ENCODE results near the gene KLHL22. TPM values are rescaled to one million over a fixed set of nuclear protein-coding genes. Genes with fewer than 3 reads are reported as not detected.

Gene KLHL22
- total and polyA plus RNA-seq, 2 of the 8 experiments (the other 6 are each of a cell fraction or from before 2014, with no cell fraction given): 9.4 to 16.2 TPM

DNA sequence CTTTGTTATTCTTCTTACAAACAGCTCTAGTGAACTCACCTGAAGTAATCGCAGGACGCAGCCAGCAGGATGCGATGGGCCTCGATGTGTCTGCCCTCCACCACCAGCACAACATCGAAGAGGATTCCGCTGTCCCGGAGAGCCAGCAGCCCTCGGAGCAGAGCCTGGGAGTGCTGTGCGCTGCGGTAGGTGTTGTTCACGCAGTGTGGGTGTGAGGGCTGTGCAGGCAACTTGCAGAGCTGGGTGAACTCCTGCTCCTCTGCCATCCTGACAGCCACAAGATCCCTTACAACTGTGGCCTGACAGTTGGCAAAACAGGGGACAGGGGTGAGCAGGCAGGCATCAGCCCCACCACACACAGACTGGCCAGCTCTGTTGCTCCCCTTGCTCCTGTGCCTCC is 6.6 kb downstream of the KLHL22 start (continued):
- TF ChIP-seq, protein P1, sequence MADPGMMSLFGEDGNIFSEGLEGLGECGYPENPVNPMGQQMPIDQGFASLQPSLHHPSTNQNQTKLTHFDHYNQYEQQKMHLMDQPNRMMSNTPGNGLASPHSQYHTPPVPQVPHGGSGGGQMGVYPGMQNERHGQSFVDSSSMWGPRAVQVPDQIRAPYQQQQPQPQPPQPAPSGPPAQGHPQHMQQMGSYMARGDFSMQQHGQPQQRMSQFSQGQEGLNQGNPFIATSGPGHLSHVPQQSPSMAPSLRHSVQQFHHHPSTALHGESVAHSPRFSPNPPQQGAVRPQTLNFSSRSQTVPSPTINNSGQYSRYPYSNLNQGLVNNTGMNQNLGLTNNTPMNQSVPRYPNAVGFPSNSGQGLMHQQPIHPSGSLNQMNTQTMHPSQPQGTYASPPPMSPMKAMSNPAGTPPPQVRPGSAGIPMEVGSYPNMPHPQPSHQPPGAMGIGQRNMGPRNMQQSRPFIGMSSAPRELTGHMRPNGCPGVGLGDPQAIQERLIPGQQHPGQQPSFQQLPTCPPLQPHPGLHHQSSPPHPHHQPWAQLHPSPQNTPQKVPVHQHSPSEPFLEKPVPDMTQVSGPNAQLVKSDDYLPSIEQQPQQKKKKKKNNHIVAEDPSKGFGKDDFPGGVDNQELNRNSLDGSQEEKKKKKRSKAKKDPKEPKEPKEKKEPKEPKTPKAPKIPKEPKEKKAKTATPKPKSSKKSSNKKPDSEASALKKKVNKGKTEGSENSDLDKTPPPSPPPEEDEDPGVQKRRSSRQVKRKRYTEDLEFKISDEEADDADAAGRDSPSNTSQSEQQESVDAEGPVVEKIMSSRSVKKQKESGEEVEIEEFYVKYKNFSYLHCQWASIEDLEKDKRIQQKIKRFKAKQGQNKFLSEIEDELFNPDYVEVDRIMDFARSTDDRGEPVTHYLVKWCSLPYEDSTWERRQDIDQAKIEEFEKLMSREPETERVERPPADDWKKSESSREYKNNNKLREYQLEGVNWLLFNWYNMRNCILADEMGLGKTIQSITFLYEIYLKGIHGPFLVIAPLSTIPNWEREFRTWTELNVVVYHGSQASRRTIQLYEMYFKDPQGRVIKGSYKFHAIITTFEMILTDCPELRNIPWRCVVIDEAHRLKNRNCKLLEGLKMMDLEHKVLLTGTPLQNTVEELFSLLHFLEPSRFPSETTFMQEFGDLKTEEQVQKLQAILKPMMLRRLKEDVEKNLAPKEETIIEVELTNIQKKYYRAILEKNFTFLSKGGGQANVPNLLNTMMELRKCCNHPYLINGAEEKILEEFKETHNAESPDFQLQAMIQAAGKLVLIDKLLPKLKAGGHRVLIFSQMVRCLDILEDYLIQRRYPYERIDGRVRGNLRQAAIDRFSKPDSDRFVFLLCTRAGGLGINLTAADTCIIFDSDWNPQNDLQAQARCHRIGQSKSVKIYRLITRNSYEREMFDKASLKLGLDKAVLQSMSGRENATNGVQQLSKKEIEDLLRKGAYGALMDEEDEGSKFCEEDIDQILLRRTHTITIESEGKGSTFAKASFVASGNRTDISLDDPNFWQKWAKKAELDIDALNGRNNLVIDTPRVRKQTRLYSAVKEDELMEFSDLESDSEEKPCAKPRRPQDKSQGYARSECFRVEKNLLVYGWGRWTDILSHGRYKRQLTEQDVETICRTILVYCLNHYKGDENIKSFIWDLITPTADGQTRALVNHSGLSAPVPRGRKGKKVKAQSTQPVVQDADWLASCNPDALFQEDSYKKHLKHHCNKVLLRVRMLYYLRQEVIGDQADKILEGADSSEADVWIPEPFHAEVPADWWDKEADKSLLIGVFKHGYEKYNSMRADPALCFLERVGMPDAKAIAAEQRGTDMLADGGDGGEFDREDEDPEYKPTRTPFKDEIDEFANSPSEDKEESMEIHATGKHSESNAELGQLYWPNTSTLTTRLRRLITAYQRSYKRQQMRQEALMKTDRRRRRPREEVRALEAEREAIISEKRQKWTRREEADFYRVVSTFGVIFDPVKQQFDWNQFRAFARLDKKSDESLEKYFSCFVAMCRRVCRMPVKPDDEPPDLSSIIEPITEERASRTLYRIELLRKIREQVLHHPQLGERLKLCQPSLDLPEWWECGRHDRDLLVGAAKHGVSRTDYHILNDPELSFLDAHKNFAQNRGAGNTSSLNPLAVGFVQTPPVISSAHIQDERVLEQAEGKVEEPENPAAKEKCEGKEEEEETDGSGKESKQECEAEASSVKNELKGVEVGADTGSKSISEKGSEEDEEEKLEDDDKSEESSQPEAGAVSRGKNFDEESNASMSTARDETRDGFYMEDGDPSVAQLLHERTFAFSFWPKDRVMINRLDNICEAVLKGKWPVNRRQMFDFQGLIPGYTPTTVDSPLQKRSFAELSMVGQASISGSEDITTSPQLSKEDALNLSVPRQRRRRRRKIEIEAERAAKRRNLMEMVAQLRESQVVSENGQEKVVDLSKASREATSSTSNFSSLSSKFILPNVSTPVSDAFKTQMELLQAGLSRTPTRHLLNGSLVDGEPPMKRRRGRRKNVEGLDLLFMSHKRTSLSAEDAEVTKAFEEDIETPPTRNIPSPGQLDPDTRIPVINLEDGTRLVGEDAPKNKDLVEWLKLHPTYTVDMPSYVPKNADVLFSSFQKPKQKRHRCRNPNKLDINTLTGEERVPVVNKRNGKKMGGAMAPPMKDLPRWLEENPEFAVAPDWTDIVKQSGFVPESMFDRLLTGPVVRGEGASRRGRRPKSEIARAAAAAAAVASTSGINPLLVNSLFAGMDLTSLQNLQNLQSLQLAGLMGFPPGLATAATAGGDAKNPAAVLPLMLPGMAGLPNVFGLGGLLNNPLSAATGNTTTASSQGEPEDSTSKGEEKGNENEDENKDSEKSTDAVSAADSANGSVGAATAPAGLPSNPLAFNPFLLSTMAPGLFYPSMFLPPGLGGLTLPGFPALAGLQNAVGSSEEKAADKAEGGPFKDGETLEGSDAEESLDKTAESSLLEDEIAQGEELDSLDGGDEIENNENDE (IDR thresholded peaks at IDR 0.05; ENCODE audit: insufficient replicate concordance, low read length): no peak
- TF ChIP-seq KDM4A (IDR thresholded peaks at IDR 0.05; ENCODE audit: low read depth, low read length, severe bottlenecking) (no peak), TAF1 (IDR thresholded peaks at IDR 0.05; ENCODE audit: low read depth, low read length) (no peak), RNF2 (IDR thresholded peaks at IDR 0.05; ENCODE audit: borderline replicate concordance, low read depth, low read length, missing control alignments, poor library complexity, severe bottlenecking) (no peak)

All from H1 (cell line).